HFFc6 (cell line): ENCODE results near the gene COMTD1. TPM values are rescaled to one million over a fixed set of nuclear protein-coding genes. Genes with fewer than 3 reads are reported as not detected.
A peak's percentile ranks its signal among the peaks of the same experiment; 100 is the strongest.
"Not testable (repeated sequence)": the region's sequence is repeated elsewhere in the genome, so short reads cannot be mapped to it uniquely, and the experiment has no call there.

Experiments
- DNase-seq: peaks from one replicate; pipeline ENCODE4 v3.0.0-alpha.2; 2018
- H3K27ac Mint-ChIP-seq: 2 replicates; pipeline ENCODE4 v1.8.0; 2020; ENCODE audit warnings: mild to moderate bottlenecking, mixed read lengths
- H3K27me3 Mint-ChIP-seq: 2 replicates; pipeline ENCODE4 v1.8.0; 2021; ENCODE audit warnings: mild to moderate bottlenecking, moderate library complexity, mixed read lengths; ENCODE audit not compliant: insufficient read depth
- H3K36me3 Mint-ChIP-seq: 2 replicates; pipeline ENCODE4 v1.8.0; 2021; ENCODE audit warnings: low read depth, mixed read lengths
- H3K4me1 Mint-ChIP-seq: 2 replicates; pipeline ENCODE4 v1.8.0; 2020; ENCODE audit warnings: low read depth, mixed read lengths
- H3K4me3 Mint-ChIP-seq: 2 replicates; pipeline ENCODE4 v1.8.0; 2020; ENCODE audit warnings: mild to moderate bottlenecking, moderate library complexity, mixed read lengths
- H3K9me3 Mint-ChIP-seq: 2 replicates; pipeline ENCODE4 v1.8.0; 2020; ENCODE audit warnings: mild to moderate bottlenecking, mixed read lengths
- CTCF ChIP-seq: fragments of 200-600 bp; sonication (generic); IDR thresholded peaks from 2 replicates; pipeline ENCODE4 v1.5.0; 2021; ENCODE audit warnings: antibody characterized with exemption, mild to moderate bottlenecking
- total RNA-seq, 6 experiments: library from RNA; stranded (reverse); fragmentation: NEBNext Ultra II Directional; extraction: Animal tissue kit (Norgen Biotek cat#: 25700); gene quantifications; 2 replicates in 1 of 6; 3 replicates in 5 of 6; pipeline ENCODE4 v1.2.3, GENCODE V29; 2021

Gene COMTD1
- total RNA-seq, 6 experiments from 2014 or later = 5.6 to 9.5 (median 8.0) TPM

GRCh38 chr10:75201793-75202307 lies 33.9 kb downstream of the COMTD1 start:
- no peaks in the 10 kb centered on the region for H3K9me3 Mint-ChIP-seq
- no peaks in the 10 kb centered on the region; the same call in 1 of the 2 replicates for H3K36me3 Mint-ChIP-seq
- no peaks in the 10 kb centered on the region; the same call in 1 of the 2 replicates for H3K27me3 Mint-ChIP-seq
- no peak overlapping the region for H3K4me3 Mint-ChIP-seq
- no peak for DNase-seq
- H3K4me1 Mint-ChIP-seq = peaks cover 41% of the 10 kb centered on the region
- TF ChIP-seq CTCF = no peak
- no peak overlapping the region for H3K27ac Mint-ChIP-seq

DNA sequence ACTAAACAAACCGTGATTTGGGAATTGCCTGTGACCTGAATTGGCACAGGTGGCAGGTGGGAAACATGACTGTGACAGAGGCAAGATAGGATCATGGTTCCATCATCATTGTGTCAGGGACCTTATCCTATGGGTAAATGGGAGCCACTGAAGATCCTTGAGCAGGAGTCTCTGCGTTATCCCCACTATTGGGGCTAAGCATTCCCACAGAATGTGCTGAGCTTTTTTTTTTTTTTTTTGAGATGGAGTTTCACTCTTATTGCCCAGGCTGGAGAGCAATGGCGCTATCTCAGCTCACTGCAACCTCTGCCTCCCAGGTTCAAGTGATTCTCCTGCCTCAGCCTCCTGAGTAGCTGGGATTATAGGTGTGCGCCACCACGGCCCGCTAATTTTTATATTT lies 35.8 kb downstream of the COMTD1 start:
- peaks cover 55% of the 10 kb centered on the region for H3K4me1 Mint-ChIP-seq
- H3K27me3 Mint-ChIP-seq, H3K36me3 Mint-ChIP-seq, DNase-seq, H3K4me3 Mint-ChIP-seq, H3K9me3 Mint-ChIP-seq, H3K27ac Mint-ChIP-seq: not testable (repeated sequence)

DNA sequence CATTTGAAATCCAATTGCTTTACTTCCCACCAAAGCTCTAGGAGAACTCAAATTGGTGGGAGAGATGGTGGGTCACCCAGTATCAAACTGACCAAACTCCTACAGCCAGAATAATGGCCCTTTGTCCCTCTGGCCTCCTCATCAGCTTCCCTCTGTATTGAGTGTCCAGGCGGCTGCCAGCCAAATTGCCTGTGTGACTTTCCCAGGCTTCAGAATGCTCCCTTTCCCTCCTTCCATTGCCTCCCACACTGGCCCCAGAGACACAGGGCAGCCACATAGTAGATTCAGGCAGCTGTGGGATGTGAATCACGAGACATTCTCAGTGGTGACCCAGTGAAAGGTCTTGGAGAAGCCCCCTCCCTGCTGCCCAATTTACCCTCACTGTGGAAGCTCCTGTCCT lies 37.9 kb downstream of the COMTD1 start:
- no peak overlapping the region for H3K4me3 Mint-ChIP-seq
- no peak for DNase-seq
- TF ChIP-seq CTCF = no peak
- H3K27me3 Mint-ChIP-seq = no peaks in the 10 kb centered on the region; the same call in 1 of the 2 replicates
- no peaks in the 10 kb centered on the region; the same call in 1 of the 2 replicates for H3K36me3 Mint-ChIP-seq
- peaks cover 56% of the 10 kb centered on the region for H3K4me1 Mint-ChIP-seq
- H3K9me3 Mint-ChIP-seq = no peaks in the 10 kb centered on the region
- H3K27ac Mint-ChIP-seq = peak overlapping the region; percentile 36

- Mint-ChIP-seq H3K36me3 (no peaks in the 10 kb centered on the region; the same call in 1 of the 2 replicates), H3K9me3 (no peaks in the 10 kb centered on the region), H3K4me1 (peaks cover 52% of the 10 kb centered on the region), H3K27ac (no peak overlapping the region), H3K27me3 (no peaks in the 10 kb centered on the region; the same call in 1 of the 2 replicates), H3K4me3 (no peak overlapping the region)
- no peak for TF ChIP-seq CTCF
- DNase-seq = no peak
These were observed 38.7 kb downstream of the COMTD1 start for GRCh38 chr10:75197066-75197465.

GRCh38 chr10:75195035-75195763 lies 40.6 kb downstream of the COMTD1 start:
- peak overlapping the region; percentile 92 for H3K27ac Mint-ChIP-seq

DNA sequence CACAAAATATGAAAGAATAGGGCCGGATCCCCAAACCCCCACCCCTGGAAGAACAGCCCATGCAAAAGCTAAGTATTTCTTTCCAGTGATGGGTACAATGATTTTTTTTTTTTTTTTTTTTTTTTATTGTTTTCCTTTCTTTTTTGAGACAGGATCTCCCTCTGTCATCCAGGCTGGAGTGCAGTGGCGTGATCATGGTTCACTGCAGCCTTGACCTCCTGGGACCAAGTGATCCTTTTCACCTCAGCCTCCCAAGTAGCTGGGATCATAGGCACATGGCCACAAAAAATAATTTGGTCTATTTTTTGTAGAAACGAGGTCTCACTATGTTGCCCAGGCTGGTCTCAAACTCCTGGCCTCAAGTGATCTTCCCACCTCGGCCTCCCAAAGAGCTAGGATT lies 41.1 kb downstream of the COMTD1 start:
- peaks cover 57% of the 10 kb centered on the region for H3K4me1 Mint-ChIP-seq
- DNase-seq, H3K9me3 Mint-ChIP-seq, H3K36me3 Mint-ChIP-seq, H3K4me3 Mint-ChIP-seq, H3K27me3 Mint-ChIP-seq: not testable (repeated sequence)
- H3K27ac Mint-ChIP-seq = peak overlapping the region; percentile 92

More at GRCh38 chr10:75195035-75195763, 40.6 kb downstream of the COMTD1 start:
- H3K4me3 Mint-ChIP-seq = peak overlapping the region; percentile 75
- no peaks in the 10 kb centered on the region; the same call in 1 of the 2 replicates for H3K27me3 Mint-ChIP-seq
- no peaks in the 10 kb centered on the region for H3K9me3 Mint-ChIP-seq
- peak; percentile 94 for DNase-seq
- H3K4me1 Mint-ChIP-seq = peaks cover 57% of the 10 kb centered on the region
- H3K36me3 Mint-ChIP-seq = no peaks in the 10 kb centered on the region; the same call in 1 of the 2 replicates
- TF ChIP-seq CTCF = no peak
